ENCODE measurements around the gene KRT20. TPM values are rescaled to one million over a fixed set of nuclear protein-coding genes. Genes with fewer than 3 reads are reported as not detected.
A peak's percentile ranks its signal among the peaks of the same experiment; 100 is the strongest.

Gene KRT20
- total RNA-seq, 4 donors from 2014 or later: not detected

GRCh38 chr17:40909351-40909750 is 24.3 kb upstream of the KRT20 start:
- intact Hi-C loops (cut with DNase I): loop anchor here (5.0 to 10.0 kb wide), 2 partner anchors 413 to 635 kb away; no protein-coding TSS in a partner anchor
- WGBS, 2 donors: 0% methylated on average over 5 of the region's 5 CpGs
- H3K27ac ChIP-seq: peak overlapping the region; percentile 58 to 86 (median 70)

GRCh38 chr17:40906613-40907012 is 21.6 kb upstream of the KRT20 start:
- Histone ChIP-seq H3K27ac (no peak overlapping the region), H3K36me3 (no peaks in the 10 kb centered on the region), H3K4me1 (peaks cover 12 to 52% (median 14%) of the 10 kb centered on the region in 3 donors), H3K27me3 (peaks cover 0 to 15% (median 0%) of the 10 kb centered on the region in 4 donors), H3K9me3 (no peaks in the 10 kb centered on the region), H3K4me3 (no peak overlapping the region)
- intact Hi-C loops (cut with DNase I): loop anchor here (5.0 to 10.0 kb wide), 2 partner anchors 416 to 638 kb away; no protein-coding TSS in a partner anchor
- WGBS, 2 donors: 90 to 94% methylated on average over 3 to 4 of the region's 4 CpGs
- DNase-seq: no peak
- TF ChIP-seq CTCF (IDR thresholded peaks at IDR 0.05) (no peak), POLR2A (IDR thresholded peaks at IDR 0.05) (no peak)

More at GRCh38 chr17:40909351-40909750, 24.3 kb upstream of the KRT20 start:
- Histone ChIP-seq H3K9me3 (no peaks in the 10 kb centered on the region), H3K36me3 (no peaks in the 10 kb centered on the region), H3K4me1 (peaks cover 8 to 40% (median 12%) of the 10 kb centered on the region in 3 donors), H3K27me3 (peaks cover 0 to 15% (median 0%) of the 10 kb centered on the region in 4 donors), H3K4me3 (no peak overlapping the region)
- TF ChIP-seq CTCF (IDR thresholded peaks at IDR 0.05): peak; percentile 49 to 91 (median 86)
- TF ChIP-seq POLR2A (IDR thresholded peaks at IDR 0.05): no peak
- DNase-seq: peak; percentile 27

GRCh38 chr17:40905370-40905769 is 20.3 kb upstream of the KRT20 start:
- DNase-seq: no peak
- 86 to 89% methylated on average over 5 of the region's 5 CpGs for WGBS, 2 donors
- Histone ChIP-seq H3K4me1 (peaks cover 7 to 45% (median 14%) of the 10 kb centered on the region in 3 donors), H3K36me3 (no peaks in the 10 kb centered on the region), H3K27ac (no peak overlapping the region), H3K9me3 (no peaks in the 10 kb centered on the region), H3K27me3 (peaks cover 0 to 15% (median 0%) of the 10 kb centered on the region in 4 donors), H3K4me3 (no peak overlapping the region)
- no peak for TF ChIP-seq POLR2A (IDR thresholded peaks at IDR 0.05)
- no peak for TF ChIP-seq CTCF (IDR thresholded peaks at IDR 0.05)
- intact Hi-C loops (cut with DNase I): loop anchor here (5.0 to 10.0 kb wide), 2 partner anchors 417 to 639 kb away; no protein-coding TSS in a partner anchor

- 40 to 61% methylated on average over 11 to 12 of the region's 12 CpGs for WGBS, 2 donors
- Histone ChIP-seq H3K36me3 (no peaks in the 10 kb centered on the region), H3K4me1 (peaks cover 0 to 30% (median 6%) of the 10 kb centered on the region in 3 donors), H3K4me3 (no peak overlapping the region), H3K9me3 (no peaks in the 10 kb centered on the region), H3K27me3 (peaks cover 0 to 15% (median 0%) of the 10 kb centered on the region in 4 donors), H3K27ac (peak overlapping the region in 3 of 4 donors; percentile 31 to 76 (median 68))
- TF ChIP-seq CTCF (IDR thresholded peaks at IDR 0.05) (no peak), POLR2A (IDR thresholded peaks at IDR 0.05) (no peak)
- intact Hi-C loops (cut with DNase I): loop anchor here (10.0 kb wide), 1 partner anchor 642 kb away; no protein-coding TSS in a partner anchor
- no peak for DNase-seq
Observed at GRCh38 chr17:40903129-40903847, 18.2 kb upstream of the KRT20 start.

GRCh38 chr17:40902498-40902897 is 17.5 kb upstream of the KRT20 start:
- 69 to 75% methylated on average over 4 of the region's 4 CpGs for WGBS, 2 donors
- H3K4me3 ChIP-seq: no peak overlapping the region
- no peak for TF ChIP-seq POLR2A (IDR thresholded peaks at IDR 0.05)
- TF ChIP-seq CTCF (IDR thresholded peaks at IDR 0.05): no peak
- H3K4me1 ChIP-seq: peaks cover 0 to 33% (median 6%) of the 10 kb centered on the region in 3 donors
- intact Hi-C loops (cut with DNase I): loop anchor here (10.0 kb wide), 1 partner anchor 642 kb away; no protein-coding TSS in a partner anchor
- no peaks in the 10 kb centered on the region for H3K9me3 ChIP-seq
- DNase-seq: no peak
- peaks cover 0 to 15% (median 0%) of the 10 kb centered on the region in 4 donors for H3K27me3 ChIP-seq
- H3K36me3 ChIP-seq: no peaks in the 10 kb centered on the region
- peak overlapping the region; percentile 39 to 76 (median 72) for H3K27ac ChIP-seq
